ENCODE results near the gene POLR3H. TPM values are rescaled to one million over a fixed set of nuclear protein-coding genes. Genes with fewer than 3 reads are reported as not detected.

The POLR3H gene
- polyA plus RNA-seq, 1 donor (not counting 4 experiments of a cell fraction or from before 2014, with no cell fraction given) = 44.7 TPM

GRCh38 chr22:41513391-41513790 lies 30.9 kb downstream of the POLR3H start:
- TF ChIP-seq CTCF (optimal IDR thresholded peaks at IDR 0.05 in 1 of 3, IDR thresholded peaks at IDR 0.05 in 1 of 3, conservative IDR thresholded peaks at IDR 0.05 in 1 of 3; ENCODE audit: extremely low read depth in 1 of 3, insufficient read depth in 2 of 3, low read length in 3 of 3) = no peak
- no peak for TF ChIP-seq EZH2 (IDR thresholded peaks at IDR 0.05; ENCODE audit: low read length)
- Histone ChIP-seq H3K4me1 (ENCODE audit: control insufficient read depth, extremely low read depth, insufficient read depth, low read length) (peaks cover 23% of the 10 kb centered on the region), H3K36me3 (ENCODE audit: control insufficient read depth in 2 of 2, extremely low read depth in 1 of 2, insufficient read depth in 2 of 2, low read length in 2 of 2) (peaks cover 31 to 54% of the 10 kb centered on the region in 2 experiments), H3K79me2 (ENCODE audit: control insufficient read depth, insufficient read depth, low read length) (no peaks in the 10 kb centered on the region), H4K20me1 (ENCODE audit: control insufficient read depth, extremely low read depth, insufficient read depth, low read length) (no peaks in the 10 kb centered on the region), H3K9ac (ENCODE audit: control insufficient read depth, extremely low read depth, insufficient read depth, low read length) (no peak overlapping the region), H3K9me1 (ENCODE audit: control insufficient read depth, extremely low read depth, insufficient read depth, low read length) (no peaks in the 10 kb centered on the region), H3K4me3 (ENCODE audit: control insufficient read depth in 2 of 3, extremely low read depth in 1 of 3, insufficient read depth in 2 of 3, low read depth in 1 of 3, low read length in 3 of 3) (no peak overlapping the region), H3K27me3 (ENCODE audit: control insufficient read depth, extremely low read depth, insufficient read depth, low read length) (no peaks in the 10 kb centered on the region), H3K27ac (ENCODE audit: control insufficient read depth, insufficient read depth, low read length) (no peak overlapping the region), H3K9me3 (ENCODE audit: control insufficient read depth, low read depth, low read length) (no peaks in the 10 kb centered on the region), H3K4me2 (ENCODE audit: control insufficient read depth, extremely low read depth, insufficient read depth, low read depth, low read length) (no peak overlapping the region), H2AFZ (ENCODE audit: control insufficient read depth, low read length) (no peak overlapping the region)
- dilution Hi-C loops (cut with MboI; ENCODE audit: extremely low pct_ligation_motif_present, low sequenced_read_pairs) = no loop called here
- FAIRE-seq = peak; percentile 49
- DNase-seq (ENCODE audit: low read depth, low spot score) = no peak

- TF ChIP-seq EZH2 (IDR thresholded peaks at IDR 0.05; ENCODE audit: low read length) (no peak), CTCF (optimal IDR thresholded peaks at IDR 0.05 in 1 of 3, IDR thresholded peaks at IDR 0.05 in 1 of 3, conservative IDR thresholded peaks at IDR 0.05 in 1 of 3; ENCODE audit: extremely low read depth in 1 of 3, insufficient read depth in 2 of 3, low read length in 3 of 3) (no peak)
- DNase-seq (ENCODE audit: low read depth, low spot score) (no peak), FAIRE-seq (peak; percentile 83)
- H3K9me1 ChIP-seq (ENCODE audit: control insufficient read depth, extremely low read depth, insufficient read depth, low read length) = no peaks in the 10 kb centered on the region
- no peak overlapping the region for H3K9ac ChIP-seq (ENCODE audit: control insufficient read depth, extremely low read depth, insufficient read depth, low read length)
- H3K27ac ChIP-seq (ENCODE audit: control insufficient read depth, insufficient read depth, low read length) = no peak overlapping the region
- H3K9me3 ChIP-seq (ENCODE audit: control insufficient read depth, low read depth, low read length) = no peaks in the 10 kb centered on the region
- no peak overlapping the region for H2AFZ ChIP-seq (ENCODE audit: control insufficient read depth, low read length)
- dilution Hi-C loops (cut with MboI; ENCODE audit: extremely low pct_ligation_motif_present, low sequenced_read_pairs) = no loop called here
- H3K36me3 ChIP-seq (ENCODE audit: control insufficient read depth in 2 of 2, extremely low read depth in 1 of 2, insufficient read depth in 2 of 2, low read length in 2 of 2) = peaks cover 32 to 59% of the 10 kb centered on the region in 2 experiments
- no peaks in the 10 kb centered on the region for H3K27me3 ChIP-seq (ENCODE audit: control insufficient read depth, extremely low read depth, insufficient read depth, low read length)
- H4K20me1 ChIP-seq (ENCODE audit: control insufficient read depth, extremely low read depth, insufficient read depth, low read length) = no peaks in the 10 kb centered on the region
- H3K79me2 ChIP-seq (ENCODE audit: control insufficient read depth, insufficient read depth, low read length) = no peaks in the 10 kb centered on the region
- H3K4me3 ChIP-seq (ENCODE audit: control insufficient read depth in 2 of 3, extremely low read depth in 1 of 3, insufficient read depth in 2 of 3, low read depth in 1 of 3, low read length in 3 of 3) = no peak overlapping the region
- H3K4me1 ChIP-seq (ENCODE audit: control insufficient read depth, extremely low read depth, insufficient read depth, low read length) = peaks cover 19% of the 10 kb centered on the region
- no peak overlapping the region for H3K4me2 ChIP-seq (ENCODE audit: control insufficient read depth, extremely low read depth, insufficient read depth, low read depth, low read length)
Measured at GRCh38 chr22:41512421-41513194, 31.7 kb downstream of the POLR3H start.
